ENCODE data around the gene CYP3A4. TPM values are rescaled to one million over a fixed set of nuclear protein-coding genes. Genes with fewer than 3 reads are reported as not detected.
"Not testable (repeated sequence)": the region's sequence is repeated elsewhere in the genome, so short reads cannot be mapped to it uniquely, and the experiment has no call there.

Gene CYP3A4
- total and polyA plus RNA-seq, 2 donors from 2014 or later, result 0.37 TPM; not detected in 1

GRCh38 chr7:99730238-99730810 lies 53.7 kb downstream of the CYP3A4 start:
- H3K4me3 ChIP-seq (ENCODE audit: low read length in 3 of 3), result no peak overlapping the region
- no peaks in the 10 kb centered on the region for H3K27me3 ChIP-seq (ENCODE audit: control insufficient read depth, insufficient read depth, low read length)
- H3K27ac ChIP-seq (ENCODE audit: low read depth in 2 of 2, low read length in 2 of 2), result no peak overlapping the region
- DNase-seq, result no peak
- no peak for FAIRE-seq
- no peaks in the 10 kb centered on the region for H3K36me3 ChIP-seq (ENCODE audit: control insufficient read depth in 2 of 3, insufficient read depth in 3 of 3, low read length in 3 of 3)
- intact Hi-C loops (cut with DNase I), result no loop called here
- no peaks in the 10 kb centered on the region for H3K9me3 ChIP-seq (ENCODE audit: control insufficient read depth in 2 of 3, insufficient read depth in 1 of 3, low read length in 3 of 3)
- TF ChIP-seq CTCF (IDR thresholded peaks at IDR 0.05; ENCODE audit: borderline replicate concordance, extremely low read depth, insufficient read depth), result no peak
- H3K4me1 ChIP-seq (ENCODE audit: control insufficient read depth in 2 of 3, insufficient read depth in 2 of 3, low read depth in 1 of 3, low read length in 3 of 3), result no peaks in the 10 kb centered on the region
- H3K9ac ChIP-seq (ENCODE audit: low read length in 3 of 3), result no peak overlapping the region

GRCh38 chr7:99729486-99730237 lies 54.3 kb downstream of the CYP3A4 start:
- peak in 2 of 5 donors; percentile 5 to 7 for DNase-seq
- Histone ChIP-seq H3K36me3 (ENCODE audit: control insufficient read depth in 2 of 3, insufficient read depth in 3 of 3, low read length in 3 of 3) (no peaks in the 10 kb centered on the region), H3K9ac (ENCODE audit: low read length in 3 of 3) (no peak overlapping the region), H3K27ac (ENCODE audit: low read depth in 2 of 2, low read length in 2 of 2) (no peak overlapping the region), H3K9me3 (ENCODE audit: control insufficient read depth in 2 of 3, insufficient read depth in 1 of 3, low read length in 3 of 3) (no peaks in the 10 kb centered on the region), H3K4me1 (ENCODE audit: control insufficient read depth in 2 of 3, insufficient read depth in 2 of 3, low read depth in 1 of 3, low read length in 3 of 3) (no peaks in the 10 kb centered on the region), H3K27me3 (ENCODE audit: control insufficient read depth, insufficient read depth, low read length) (no peaks in the 10 kb centered on the region), H3K4me3 (ENCODE audit: low read length in 3 of 3) (no peak overlapping the region)
- TF ChIP-seq CTCF (IDR thresholded peaks at IDR 0.05; ENCODE audit: borderline replicate concordance, extremely low read depth, insufficient read depth), result no peak
- intact Hi-C loops (cut with DNase I), result no loop called here
- FAIRE-seq, result no peak

GRCh38 chr7:99728615-99729014 lies 55.4 kb downstream of the CYP3A4 start:
- Histone ChIP-seq H3K27me3 (ENCODE audit: control insufficient read depth, insufficient read depth, low read length) (no peaks in the 10 kb centered on the region), H3K9me3 (ENCODE audit: control insufficient read depth in 2 of 3, insufficient read depth in 1 of 3, low read length in 3 of 3) (no peaks in the 10 kb centered on the region), H3K4me3 (ENCODE audit: low read length in 3 of 3) (no peak overlapping the region), H3K27ac (ENCODE audit: low read depth in 2 of 2, low read length in 2 of 2) (no peak overlapping the region), H3K9ac (ENCODE audit: low read length in 3 of 3) (no peak overlapping the region), H3K36me3 (ENCODE audit: control insufficient read depth in 2 of 3, insufficient read depth in 3 of 3, low read length in 3 of 3) (no peaks in the 10 kb centered on the region), H3K4me1 (ENCODE audit: control insufficient read depth in 2 of 3, insufficient read depth in 2 of 3, low read depth in 1 of 3, low read length in 3 of 3) (no peaks in the 10 kb centered on the region)
- no peak for TF ChIP-seq CTCF (IDR thresholded peaks at IDR 0.05; ENCODE audit: borderline replicate concordance, extremely low read depth, insufficient read depth)
- FAIRE-seq (no peak), DNase-seq (no peak)
- intact Hi-C loops (cut with DNase I), result no loop called here

- DNase-seq; H3K9me3 ChIP-seq (ENCODE audit: control insufficient read depth in 2 of 3, insufficient read depth in 1 of 3, low read length in 3 of 3); FAIRE-seq; H3K9ac ChIP-seq (ENCODE audit: low read length in 3 of 3); H3K27ac ChIP-seq (ENCODE audit: low read depth in 2 of 2, low read length in 2 of 2); intact Hi-C loops (cut with DNase I); H3K4me3 ChIP-seq (ENCODE audit: low read length in 3 of 3); H3K36me3 ChIP-seq (ENCODE audit: control insufficient read depth in 2 of 3, insufficient read depth in 3 of 3, low read length in 3 of 3); H3K27me3 ChIP-seq (ENCODE audit: control insufficient read depth, insufficient read depth, low read length); H3K4me1 ChIP-seq (ENCODE audit: control insufficient read depth in 2 of 3, insufficient read depth in 2 of 3, low read depth in 1 of 3, low read length in 3 of 3): not testable (repeated sequence)
Observed at GRCh38 chr7:99723201-99723600, 60.8 kb downstream of the CYP3A4 start.
